GM19023 (cell line): Measurements from ENCODE around the gene SLC25A39.

Source experiments
- ATAC-seq: cut with Tn5 transposase; IDR thresholded peaks from one replicate; pipeline ENCODE4 v1.9.1; 2021; ENCODE audit warnings: mild to moderate bottlenecking, moderate library complexity; ENCODE audit not compliant: unreplicated experiment

SLC25A39 gene

GRCh38 chr17:44314869-44315661 is 9.6 kb downstream of the SLC25A39 start:
- no peak for ATAC-seq

- ATAC-seq: no peak
These were observed 10.1 kb downstream of the SLC25A39 start for GRCh38 chr17:44314524-44314868.

DNA sequence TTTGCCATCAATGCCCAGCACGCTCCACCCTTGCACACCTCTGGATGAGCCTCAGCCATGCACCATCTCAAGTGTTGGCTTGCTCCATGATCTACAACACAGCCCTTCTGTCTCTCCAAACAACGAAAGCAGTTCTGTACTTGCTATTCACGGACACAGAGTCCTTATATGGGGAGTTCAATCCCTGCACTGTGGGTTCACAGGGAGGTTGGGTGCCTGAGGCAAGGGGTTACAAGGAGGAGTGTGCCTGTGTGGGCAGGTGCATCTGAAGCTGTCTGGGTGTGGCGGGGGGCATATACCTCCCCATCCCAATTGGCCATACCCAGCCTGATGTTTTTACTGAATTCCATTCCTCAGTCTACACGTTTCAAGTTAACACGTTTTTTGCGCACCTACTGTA is 10.6 kb downstream of the SLC25A39 start:
- ATAC-seq: no peak

DNA sequence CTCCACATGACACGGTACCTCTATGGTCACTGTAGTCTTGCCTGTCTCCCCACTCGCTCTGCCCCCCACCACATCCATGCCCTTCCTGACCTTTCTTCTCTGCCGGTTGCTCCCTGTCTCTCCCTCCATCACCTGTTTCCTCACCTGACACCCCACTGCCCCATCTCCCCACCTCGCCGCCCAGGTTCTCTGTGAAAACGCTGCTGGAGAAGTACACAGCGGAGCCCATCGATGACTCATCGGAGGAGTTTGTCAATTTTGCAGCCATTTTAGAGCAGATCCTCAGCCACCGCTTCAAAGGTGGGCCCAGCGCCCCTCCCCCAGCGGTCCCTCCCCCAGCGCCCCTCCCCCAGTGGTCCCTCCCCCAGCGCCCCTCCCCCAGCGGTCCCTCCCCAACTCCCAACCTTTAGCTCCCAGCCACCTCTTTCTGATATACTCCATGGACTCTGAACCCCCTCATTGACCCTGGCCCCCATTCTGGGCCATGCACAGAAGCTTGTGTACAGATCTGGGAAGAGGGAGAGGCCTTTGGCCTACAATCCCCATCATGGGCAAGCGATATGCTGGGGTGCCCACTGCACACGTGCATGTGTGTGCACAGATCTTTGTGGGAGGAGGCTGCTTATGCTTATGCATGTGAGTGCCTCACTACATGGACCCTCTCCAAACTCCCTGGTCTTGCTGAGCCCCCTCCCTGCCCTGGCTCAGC is 12.1 kb downstream of the SLC25A39 start:
- ATAC-seq: no peak

- no peak for ATAC-seq
These were observed 13.0 kb downstream of the SLC25A39 start for GRCh38 chr17:44311562-44312181.

GRCh38 chr17:44310609-44311376 is 13.8 kb downstream of the SLC25A39 start:
- no peak for ATAC-seq

GRCh38 chr17:44310188-44310587 is 14.4 kb downstream of the SLC25A39 start:
- no peak for ATAC-seq

- ATAC-seq: no peak
These were observed 15.2 kb downstream of the SLC25A39 start for GRCh38 chr17:44309472-44309871.

- no peak for ATAC-seq
These were observed 15.8 kb downstream of the SLC25A39 start for GRCh38 chr17:44308865-44309264.

DNA sequence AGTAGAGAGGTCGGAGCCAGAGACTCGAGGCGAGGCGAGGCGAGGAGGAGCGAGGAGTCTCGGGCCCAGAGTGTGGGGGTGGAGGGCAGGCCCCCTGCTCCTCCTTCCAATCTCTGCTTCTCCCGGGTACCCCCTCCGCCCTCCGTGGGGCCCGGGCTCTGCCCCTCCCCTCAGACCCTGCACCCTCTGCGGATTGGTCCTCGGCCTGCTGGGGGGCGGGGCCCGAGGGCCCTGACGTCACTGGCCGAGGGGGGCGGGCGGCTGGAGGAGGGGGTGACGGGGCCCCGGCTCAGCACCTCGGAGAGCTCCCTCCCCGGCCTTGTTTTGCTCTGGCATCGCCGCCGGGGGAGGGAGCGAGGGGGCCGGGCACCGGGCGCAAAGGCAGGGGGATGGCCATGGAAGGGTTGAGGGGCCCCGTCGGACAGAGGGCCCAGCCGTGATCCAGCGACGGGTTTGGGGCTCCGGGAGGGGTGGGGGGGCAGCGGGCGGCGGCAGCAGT is 16.3 kb downstream of the SLC25A39 start, which contains the start of gene RUNDC3A:
Gene RUNDC3A, plus strand, starts transcription at position 282 of the 499 bp plus-strand sequence. CDS start 232 bp downstream, outside the sequence.
- ATAC-seq: no peak

GRCh38 chr17:44307387-44308186 is 17.0 kb downstream of the SLC25A39 start:
- no peak for ATAC-seq

- no peak for ATAC-seq
These were observed 20.0 kb downstream of the SLC25A39 start for GRCh38 chr17:44304651-44305050.

- no peak for ATAC-seq
These were observed 26.6 kb downstream of the SLC25A39 start for GRCh38 chr17:44297975-44298374.

GRCh38 chr17:44293509-44294226 is 31.0 kb downstream of the SLC25A39 start:
- ATAC-seq: no peak

DNA sequence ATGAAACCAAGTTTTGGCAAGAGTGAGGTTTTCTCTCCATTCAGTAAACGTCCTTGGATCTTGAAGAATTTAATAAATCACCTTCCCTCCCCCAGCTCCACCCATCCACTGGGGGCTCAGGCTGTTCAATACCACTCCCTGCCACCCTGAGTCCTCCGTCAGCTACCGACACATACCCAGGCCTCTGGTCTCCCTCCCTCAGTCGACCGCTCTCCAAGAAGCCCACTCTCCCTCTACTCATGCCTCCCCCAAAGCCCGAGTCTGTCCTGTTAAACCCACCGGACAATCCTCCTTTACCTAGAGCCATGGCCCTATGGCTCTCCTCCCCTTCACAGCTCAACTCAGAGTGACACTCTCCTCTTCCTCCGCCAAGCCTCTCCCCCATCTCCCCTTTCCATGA is 37.0 kb downstream of the SLC25A39 start:
- no peak for ATAC-seq

- ATAC-seq: no peak
These were observed 40.6 kb downstream of the SLC25A39 start for GRCh38 chr17:44284024-44284400.

DNA sequence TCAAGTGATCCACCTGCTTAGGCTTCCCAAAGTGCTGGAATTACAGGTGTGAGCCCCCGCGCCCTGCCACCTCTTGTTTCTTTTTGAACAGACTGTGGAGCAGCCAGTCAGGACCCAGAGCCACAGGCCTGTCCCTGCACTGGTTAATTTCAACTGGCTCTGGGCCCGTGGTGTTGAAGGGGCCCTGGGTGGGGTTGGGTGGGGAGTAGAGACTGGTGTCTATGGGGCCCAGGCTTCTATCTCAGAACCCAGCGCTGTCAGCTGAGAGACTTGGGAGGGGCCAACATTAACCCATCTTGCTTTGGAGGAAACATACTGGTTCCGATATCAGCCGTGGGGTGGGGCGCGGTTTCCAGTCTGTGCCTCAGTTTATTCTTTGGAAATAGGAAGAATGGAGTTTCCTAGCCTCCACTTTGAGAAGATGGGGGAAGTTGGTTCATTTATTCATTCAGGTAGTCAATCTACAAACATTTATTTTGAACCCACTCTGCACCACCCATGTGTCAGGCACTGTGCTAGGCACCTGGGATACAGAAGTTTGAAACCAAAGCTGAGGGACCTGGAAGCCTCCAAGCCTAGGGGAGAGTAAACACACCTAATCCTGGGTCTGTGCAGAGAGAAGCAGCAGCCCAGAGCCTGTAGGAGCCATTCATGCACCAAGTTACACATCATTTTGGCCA is 41.1 kb downstream of the SLC25A39 start:
- ATAC-seq: no peak

- no peak for ATAC-seq
These were observed 42.4 kb downstream of the SLC25A39 start for GRCh38 chr17:44282264-44282663.

GRCh38 chr17:44281570-44281969 is 43.1 kb downstream of the SLC25A39 start:
- ATAC-seq: no peak
